SJCRH30 (cell line): ENCODE measurements around the gene BMP8A. TPM values are rescaled to one million over a fixed set of nuclear protein-coding genes. Genes with fewer than 3 reads are reported as not detected.
A peak's percentile ranks its signal among the peaks of the same experiment; 100 is the strongest.

ENCODE experiments used
- DNase-seq, 2 experiments: peaks; one replicate each; pipeline ENCODE4 v3.0.0-alpha.2; 2015 to 2020
- H3K27ac ChIP-seq: fragments of 250-450 bp; sonication (Bioruptor Pico); 2 replicates; pipeline ENCODE4 v1.5.1; 2020; ENCODE audit warnings: mild to moderate bottlenecking, moderate library complexity
- H3K27me3 ChIP-seq: fragments of 250-450 bp; sonication (Bioruptor Pico); 2 replicates; pipeline ENCODE4 v1.5.1; 2020; ENCODE audit warnings: mild to moderate bottlenecking, moderate library complexity
- H3K36me3 ChIP-seq: fragments of 250-450 bp; sonication (Bioruptor Pico); 2 replicates; pipeline ENCODE4 v1.5.1; 2020; ENCODE audit warnings: mild to moderate bottlenecking, moderate library complexity
- H3K4me1 ChIP-seq: fragments of 250-450 bp; sonication (Bioruptor Pico); 2 replicates; pipeline ENCODE4 v1.5.1; 2020; ENCODE audit warnings: mild to moderate bottlenecking, moderate library complexity
- H3K4me3 ChIP-seq: fragments of 250-450 bp; sonication (Bioruptor Pico); 2 replicates; pipeline ENCODE4 v1.5.1; 2020; ENCODE audit warnings: mild to moderate bottlenecking, moderate library complexity
- H3K9me3 ChIP-seq: fragments of 250-450 bp; sonication (Bioruptor Pico); replicated peaks from 2 replicates; pipeline ENCODE4 v1.5.1; 2020; ENCODE audit warnings: mild to moderate bottlenecking, moderate library complexity
- total RNA-seq: library from RNA; depleted of rRNA; stranded (reverse); fragments of >200 nt; shearing (Covaris generic); gene quantifications from 2 replicates; pipeline ENCODE4 v1.2.3, GENCODE V29; 2014; rRNA removed

Gene BMP8A
- total RNA-seq, 1 experiment from 2014 or later = 0.22 TPM

- DNase-seq = peak in 1 of 2 experiments; percentile 29
- H3K4me1 ChIP-seq = peaks cover 8% of the 10 kb centered on the region; the same call in 1 of the 2 replicates
- H3K27ac ChIP-seq = no peak overlapping the region
- H3K9me3 ChIP-seq = no peaks in the 10 kb centered on the region
- H3K27me3 ChIP-seq = no peaks in the 10 kb centered on the region
- H3K4me3 ChIP-seq = peak overlapping the region; percentile 95
- peaks cover 70% of the 10 kb centered on the region for H3K36me3 ChIP-seq
Measured at GRCh38 chr1:39573736-39574624, 82.5 kb downstream of the BMP8A start.

- peak; percentile 62 to 68 for DNase-seq
- Histone ChIP-seq H3K9me3 (no peaks in the 10 kb centered on the region), H3K4me3 (peak overlapping the region; percentile 95), H3K27me3 (no peaks in the 10 kb centered on the region), H3K36me3 (peaks cover 63% of the 10 kb centered on the region), H3K4me1 (peaks cover 8% of the 10 kb centered on the region; the same call in 1 of the 2 replicates), H3K27ac (peak overlapping the region; percentile 78)
Measured at GRCh38 chr1:39574646-39575045, 83.2 kb downstream of the BMP8A start.

Other genes with a start within 250 kb of the BMP8A start
- 254 and 270 TPM in 2 replicates for gene PABPC4, start 85.2 kb downstream of the BMP8A start, total RNA-seq
- gene HEYL, start 148.0 kb downstream of the BMP8A start, total RNA-seq = 61.9 and 66.5 TPM in 2 replicates
- 0.12 TPM in 1 of 2 replicates, not detected in the other for gene NT5C1A, start 180.5 kb downstream of the BMP8A start, total RNA-seq
- gene HPCAL4, start 199.8 kb downstream of the BMP8A start, total RNA-seq = 0.42 and 0.53 TPM in 2 replicates
- gene PPIE, start 247.2 kb downstream of the BMP8A start, total RNA-seq = 62.2 and 64.0 TPM in 2 replicates